Measurements from ENCODE around the gene ACE2. TPM values are rescaled to one million over a fixed set of nuclear protein-coding genes. Genes with fewer than 3 reads are reported as not detected.

The ACE2 gene
- total and polyA plus RNA-seq, 2 of the 8 experiments (the other 6 are each of a cell fraction or from before 2014, with no cell fraction given) = 0.06 TPM; not detected in 1

DNA sequence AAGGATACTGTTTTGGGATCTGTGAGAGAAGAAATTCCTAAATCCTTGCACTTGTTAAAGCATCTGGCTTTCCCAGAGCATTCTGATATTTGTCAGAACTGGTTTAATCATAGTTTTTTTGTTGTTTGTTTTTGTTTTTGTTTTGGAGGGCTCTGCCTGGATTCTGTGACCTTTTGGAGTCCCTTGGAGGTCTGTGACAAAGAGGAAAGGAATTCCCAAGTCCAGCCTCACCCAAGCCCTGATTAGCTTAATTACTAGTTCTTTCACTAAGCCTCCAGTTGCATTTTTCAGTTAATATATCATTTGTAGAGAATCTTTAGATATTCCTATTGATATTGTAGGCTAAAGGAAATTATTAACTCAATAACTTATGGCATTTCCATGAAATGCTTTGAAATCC lies 711 bp downstream of the ACE2 start:
- DNase-seq (ENCODE audit: low read depth in 1 of 2, low spot score in 2 of 2) (no peak), FAIRE-seq (no peak)
- TF ChIP-seq CHD2 (IDR thresholded peaks at IDR 0.05; ENCODE audit: low read length) (no peak), RXRA (IDR thresholded peaks at IDR 0.05; ENCODE audit: insufficient read depth, low read depth, low read length) (no peak), RNF2 (IDR thresholded peaks at IDR 0.05; ENCODE audit: borderline replicate concordance, low read depth, low read length, missing control alignments, poor library complexity, severe bottlenecking) (no peak), CBX5 (IDR thresholded peaks at IDR 0.05; ENCODE audit: low read depth, low read length) (no peak), CEBPB (IDR thresholded peaks at IDR 0.05; ENCODE audit: low read depth, low read length) (no peak), TBP (IDR thresholded peaks at IDR 0.05; ENCODE audit: low read depth, low read length) (no peak)
- Histone ChIP-seq H3K36me3 (ENCODE audit: control insufficient read depth in 2 of 4, insufficient read depth in 4 of 4, low read length in 3 of 4) (no peaks in the 10 kb centered on the region), H3K27me3 (replicated peaks in 1 of 4; ENCODE audit: control insufficient read depth in 3 of 4, extremely low read depth in 1 of 4, insufficient read depth in 3 of 4, low read length in 3 of 4) (no peaks in the 10 kb centered on the region), H2BK120ac (replicated peaks; ENCODE audit: low read depth, low read length) (no peak overlapping the region), H4K20me1 (replicated peaks in 1 of 2; ENCODE audit: control insufficient read depth in 1 of 2, insufficient read depth in 2 of 2, low read length in 2 of 2) (no peaks in the 10 kb centered on the region), H3K14ac (ENCODE audit: insufficient read length) (no peak overlapping the region), H2AFZ (ENCODE audit: low read length) (no peak overlapping the region), H3K79me2 (ENCODE audit: control insufficient read depth in 1 of 2, insufficient read depth in 2 of 2, low read length in 2 of 2) (no peaks in the 10 kb centered on the region), H3K9me3 (ENCODE audit: insufficient read depth in 2 of 2, low read depth in 1 of 2, low read length in 1 of 2) (no peaks in the 10 kb centered on the region), H2BK5ac (ENCODE audit: low read depth, low read length) (no peak overlapping the region), H4K91ac (replicated peaks; ENCODE audit: insufficient read length, low read length) (no peak overlapping the region), H3K27ac (ENCODE audit: low read depth, low read length) (no peak overlapping the region), H3K23me2 (ENCODE audit: low read depth, low read length) (no peaks in the 10 kb centered on the region), H3K4me1 (replicated peaks in 1 of 4; ENCODE audit: control insufficient read depth in 3 of 4, insufficient read depth in 4 of 4, low read length in 3 of 4) (no peaks in the 10 kb centered on the region), H3K4me3 (ENCODE audit: extremely low read depth in 1 of 4, insufficient read depth in 2 of 4, low read depth in 3 of 4, low read length in 4 of 4) (no peak overlapping the region), H3K79me1 (ENCODE audit: low read depth, low read length) (no peaks in the 10 kb centered on the region), H3K9ac (replicated peaks in 1 of 4; ENCODE audit: extremely low read depth in 1 of 4, low read depth in 3 of 4, low read length in 3 of 4) (no peak overlapping the region), H3K56ac (replicated peaks; ENCODE audit: insufficient read length, low read depth, low read length) (no peak overlapping the region), H2AK5ac (ENCODE audit: low read depth, low read length) (no peak overlapping the region), H4K8ac (ENCODE audit: extremely low read depth, insufficient read depth, low read length) (no peak overlapping the region), H4K5ac (ENCODE audit: insufficient read length, low read depth, low read length) (no peak overlapping the region), H2BK12ac (ENCODE audit: low read depth, low read length) (no peak overlapping the region), H2BK15ac (ENCODE audit: low read length) (no peak overlapping the region), H3K23ac (ENCODE audit: insufficient read length) (no peak overlapping the region), H3K4ac (replicated peaks; ENCODE audit: insufficient read length, low read depth, low read length) (no peak overlapping the region), H3K4me2 (ENCODE audit: insufficient read depth in 1 of 2, low read depth in 2 of 2, low read length in 2 of 2) (no peak overlapping the region), H3K18ac (ENCODE audit: extremely low read depth, low read length) (no peak overlapping the region), H2BK20ac (ENCODE audit: low read length) (no peak overlapping the region)
- ChIA-PET CTCF (ENCODE audit: partially characterized antibody) (interaction anchor here (1.0 kb wide), 1 partner anchor 48 kb away, joined by 3 read pairs; no protein-coding TSS in a partner anchor), POLR2A (ENCODE audit: partially characterized antibody) (interaction anchor here (0.9 kb wide), 1 partner anchor 1187 kb away, joined by 3 read pairs; no protein-coding TSS in a partner anchor)
